Small intestine (tissue), 7 donors: ENCODE data around the gene PHTF2. TPM values are rescaled to one million over a fixed set of nuclear protein-coding genes. Genes with fewer than 3 reads are reported as not detected.
"Not testable (repeated sequence)": the region's sequence is repeated elsewhere in the genome, so short reads cannot be mapped to it uniquely, and the experiment has no call there.

Source experiments
- DNase-seq, 2 donors: peaks; one replicate each; pipeline versions ENCODE4 v3.0.0 to v3.0.0-alpha.2; 2013
- FAIRE-seq: peaks from 2 replicates; lab custom pipeline; 2012; peaks lifted over from hg19 to GRCh38; lab: Jason Lieb, UNC
- H3K27ac ChIP-seq, 3 donors: one replicate each; pipeline ENCODE4 v1.5.1; 2013; ENCODE audit warnings: low read length in 2 of 3, mild to moderate bottlenecking in 2 of 3, control low read depth in 1 of 3, inconsistent platforms in 1 of 3, low read depth in 1 of 3, moderate library complexity in 1 of 3
- H3K27me3 ChIP-seq, 3 donors: one replicate each; pipeline ENCODE4 v1.6.1; 2013; ENCODE audit warnings: low read length in 3 of 3, inconsistent platforms in 1 of 3; ENCODE audit not compliant: control insufficient read depth in 3 of 3, insufficient read depth in 3 of 3
- H3K36me3 ChIP-seq, 3 donors: one replicate each; pipeline ENCODE4 v1.6.1; 2013; ENCODE audit warnings: low read length in 3 of 3, inconsistent platforms in 1 of 3, low read depth in 1 of 3, mild to moderate bottlenecking in 1 of 3, moderate library complexity in 1 of 3; ENCODE audit not compliant: control insufficient read depth in 3 of 3, insufficient read depth in 2 of 3
- H3K4me1 ChIP-seq, 3 donors: one replicate each; pipeline ENCODE4 v1.6.1; 2013; ENCODE audit warnings: low read length in 2 of 3, inconsistent platforms in 1 of 3, low read depth in 1 of 3, mild to moderate bottlenecking in 1 of 3, moderate library complexity in 1 of 3; ENCODE audit not compliant: control insufficient read depth in 3 of 3, insufficient read depth in 2 of 3
- H3K4me3 ChIP-seq, 3 donors: one replicate each; pipeline ENCODE4 v1.5.1; 2013; ENCODE audit warnings: low read length in 3 of 3, control low read depth in 1 of 3, inconsistent platforms in 1 of 3, low read depth in 1 of 3, mild to moderate bottlenecking in 1 of 3, moderate library complexity in 1 of 3
- H3K9me3 ChIP-seq, 2 donors: one replicate each; pipeline ENCODE4 v1.6.1; 2013; ENCODE audit warnings: low read depth in 1 of 2, low read length in 1 of 2; ENCODE audit not compliant: control insufficient read depth in 2 of 2, insufficient read depth in 1 of 2
- WGBS, 3 donors: extraction: QIAGEN DNeasy Blood & Tissue Kit; methylation state at CpG; one replicate each; pipeline ENCODE4 v1.1.7; 2013; 5-methylcytosine and 5-hydroxymethylcytosine counted together
- polyA plus RNA-seq, 4 donors: library from polyadenylated mRNA; stranded (reverse) in 3 of 4; unstranded in 1 of 4; fragments of 200-250 nt in 3 of 4; fragments of 120-200 nt in 1 of 4; gene quantifications; one replicate each; pipeline versions ENCODE4 v1.2.1 to v1.2.3, GENCODE V29; 2013
- donor health status: healthy with polysubstance abuse.
- donor health status: control.
- donor health status: control.
- donor health status: Bipolar disorder and iron deficiency.
- donor health status: healthy.

PHTF2 gene
- polyA plus RNA-seq, 4 donors = 1.8 to 10.1 (median 2.7) TPM

GRCh38 chr7:77873416-77874327 lies 75.1 kb downstream of the PHTF2 start:
- H3K9me3 ChIP-seq, H3K27me3 ChIP-seq, H3K4me3 ChIP-seq, H3K4me1 ChIP-seq, H3K36me3 ChIP-seq, DNase-seq, FAIRE-seq, H3K27ac ChIP-seq: not testable (repeated sequence)
- WGBS, 3 donors = 92 to 96% (median 96%) methylated on average over 7 of the region's 7 CpGs

DNA sequence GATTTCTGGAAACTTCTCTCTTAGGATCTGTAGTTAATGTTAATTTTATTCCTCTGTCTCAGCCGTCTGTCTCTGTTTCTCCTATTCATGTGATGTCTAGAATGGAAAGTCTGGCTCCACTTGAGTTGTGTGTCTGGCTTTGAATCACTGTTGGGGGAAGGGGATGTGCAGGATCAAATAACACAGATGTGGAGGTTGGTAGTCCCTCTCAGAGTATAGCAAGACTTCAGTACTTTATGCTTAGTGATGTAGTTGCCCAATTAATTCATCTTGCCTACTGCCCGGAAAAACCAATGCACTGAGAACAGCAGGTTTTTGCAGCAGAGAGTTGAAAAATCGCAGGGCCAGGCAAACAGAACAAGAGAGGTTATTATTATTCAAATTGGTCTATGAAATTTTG lies 79.2 kb downstream of the PHTF2 start:
- Histone ChIP-seq H3K4me3 (no peak overlapping the region), H3K27me3 (no peaks in the 10 kb centered on the region), H3K27ac (no peak overlapping the region), H3K36me3 (no peaks in the 10 kb centered on the region), H3K4me1 (no peaks in the 10 kb centered on the region), H3K9me3 (no peaks in the 10 kb centered on the region)
- DNase-seq (no peak), FAIRE-seq (no peak)
- WGBS, 3 donors = 91 to 94% (median 93%) methylated on average over 3 of the region's 3 CpGs

DNA sequence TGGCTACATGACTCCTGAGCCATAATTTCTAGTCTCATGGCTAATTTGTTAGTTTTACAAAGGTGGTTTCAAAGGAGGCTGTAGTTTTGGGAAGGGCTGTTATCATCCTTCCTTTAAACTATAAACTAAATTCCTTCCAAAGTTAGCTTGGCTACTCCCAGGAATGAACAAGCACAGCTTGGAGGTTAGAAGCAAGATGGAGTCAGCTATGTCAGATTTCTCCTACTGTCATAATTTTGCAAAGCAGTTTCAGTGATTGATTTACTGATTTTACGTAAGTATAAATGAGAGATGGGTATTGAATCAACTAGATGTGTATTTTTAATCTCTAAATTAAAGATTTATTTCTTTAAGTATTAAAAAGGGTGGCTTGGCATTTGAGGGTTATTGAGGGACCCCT lies 79.9 kb downstream of the PHTF2 start:
- FAIRE-seq (no peak), DNase-seq (no peak)
- Histone ChIP-seq H3K27ac (no peak overlapping the region), H3K9me3 (no peaks in the 10 kb centered on the region), H3K36me3 (no peaks in the 10 kb centered on the region), H3K27me3 (no peaks in the 10 kb centered on the region), H3K4me3 (no peak overlapping the region), H3K4me1 (no peaks in the 10 kb centered on the region)
- WGBS, 3 donors = 97 to 100% (median 97%) methylated on average over 1 of the region's 1 CpG

GRCh38 chr7:77879272-77879671 lies 80.7 kb downstream of the PHTF2 start:
- Histone ChIP-seq H3K27ac (no peak overlapping the region), H3K9me3 (no peaks in the 10 kb centered on the region), H3K27me3 (no peaks in the 10 kb centered on the region), H3K36me3 (no peaks in the 10 kb centered on the region), H3K4me3 (no peak overlapping the region), H3K4me1 (no peaks in the 10 kb centered on the region)
- WGBS, 3 donors = 68 to 75% (median 71%) methylated on average over 2 of the region's 2 CpGs
- no peak for FAIRE-seq
- DNase-seq = no peak

DNA sequence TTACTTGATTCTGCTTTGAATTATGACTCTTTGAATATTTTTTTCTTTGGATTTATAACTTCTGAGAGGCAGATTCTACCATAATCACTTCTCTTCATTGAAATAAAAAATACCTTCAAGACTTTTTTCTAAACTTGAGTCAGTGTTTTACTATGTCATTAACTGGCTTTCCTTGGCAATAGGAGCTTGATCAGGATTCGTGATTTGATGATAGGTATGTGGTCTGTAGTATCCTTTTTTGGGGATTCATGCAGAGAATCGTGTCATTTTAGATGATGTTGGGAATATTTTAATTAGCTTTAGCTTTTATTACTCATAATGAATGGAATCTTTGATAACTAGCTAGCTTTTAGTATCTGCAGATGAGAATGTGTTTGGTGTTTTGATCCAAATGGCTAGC lies 83.3 kb downstream of the PHTF2 start:
- DNase-seq (no peak), FAIRE-seq (no peak)
- H3K9me3 ChIP-seq = no peaks in the 10 kb centered on the region
- 91 to 96% (median 96%) methylated on average over 2 of the region's 2 CpGs for WGBS, 3 donors
- no peaks in the 10 kb centered on the region for H3K36me3 ChIP-seq
- no peaks in the 10 kb centered on the region for H3K27me3 ChIP-seq
- no peak overlapping the region for H3K4me3 ChIP-seq
- no peak overlapping the region for H3K27ac ChIP-seq
- H3K4me1 ChIP-seq = no peaks in the 10 kb centered on the region

GRCh38 chr7:77885155-77885554 lies 86.6 kb downstream of the PHTF2 start:
- no peak for FAIRE-seq
- no peak overlapping the region for H3K27ac ChIP-seq
- no peak overlapping the region for H3K4me3 ChIP-seq
- H3K27me3 ChIP-seq = no peaks in the 10 kb centered on the region
- H3K4me1 ChIP-seq = no peaks in the 10 kb centered on the region
- no peaks in the 10 kb centered on the region for H3K36me3 ChIP-seq
- 87 to 100% (median 92%) methylated on average over 4 of the region's 4 CpGs for WGBS, 3 donors
- no peaks in the 10 kb centered on the region for H3K9me3 ChIP-seq
- DNase-seq = no peak

DNA sequence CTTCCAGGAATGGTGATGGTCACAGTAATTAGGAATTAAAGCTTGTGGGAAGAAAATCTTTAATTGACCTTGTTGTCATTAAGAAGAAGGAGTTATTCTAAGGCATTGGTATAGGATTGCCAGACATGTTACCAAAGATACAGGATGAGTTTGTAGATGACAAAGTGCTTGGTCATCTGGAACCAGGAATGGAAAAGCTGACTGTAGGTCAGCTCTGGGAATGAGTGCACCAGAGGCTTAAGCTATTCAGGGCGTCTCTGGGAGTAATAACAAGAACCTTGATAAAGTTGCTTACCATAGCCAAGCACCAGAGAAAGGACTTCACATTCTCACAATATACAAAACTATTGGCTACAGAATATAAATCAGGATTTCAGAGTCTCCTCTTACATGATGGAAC lies 89.0 kb downstream of the PHTF2 start:
- FAIRE-seq = no peak
- H3K9me3 ChIP-seq = no peaks in the 10 kb centered on the region
- WGBS, 3 donors = 74 to 85% (median 80%) methylated on average over 1 of the region's 1 CpG
- no peaks in the 10 kb centered on the region for H3K27me3 ChIP-seq
- no peaks in the 10 kb centered on the region for H3K4me1 ChIP-seq
- no peak overlapping the region for H3K4me3 ChIP-seq
- H3K27ac ChIP-seq = no peak overlapping the region
- peaks cover 0 to 2% (median 0%) of the 10 kb centered on the region in 3 donors for H3K36me3 ChIP-seq
- DNase-seq = no peak

- Histone ChIP-seq H3K9me3 (no peaks in the 10 kb centered on the region), H3K27ac (no peak overlapping the region), H3K27me3 (no peaks in the 10 kb centered on the region), H3K4me3 (no peak overlapping the region), H3K36me3 (peaks cover 0 to 2% (median 0%) of the 10 kb centered on the region in 3 donors), H3K4me1 (no peaks in the 10 kb centered on the region)
- FAIRE-seq (no peak), DNase-seq (no peak)
- 95 to 100% (median 97%) methylated on average over 1 of the region's 1 CpG for WGBS, 3 donors
Measured at GRCh38 chr7:77888998-77889397, 90.4 kb downstream of the PHTF2 start.
